Pancreas (tissue), 10 donors: ENCODE data around the gene SMYD3. TPM values are rescaled to one million over a fixed set of nuclear protein-coding genes. Genes with fewer than 3 reads are reported as not detected.

Experiments used
- ATAC-seq, 4 donors: fragments of 200-7000 bp; cut with Tn5 transposase; one replicate each; pipeline versions ENCODE4 v1.8.0 to v1.9.1; 2020; ENCODE audit warnings: mild to moderate bottlenecking in 4 of 4, moderate library complexity in 4 of 4
- DNase-seq, 6 donors: peaks; one replicate each; pipeline ENCODE4 v3.0.0-alpha.2; 2020
- FAIRE-seq: peaks from 2 replicates; lab custom pipeline; 2012; peaks lifted over from hg19 to GRCh38; lab: Jason Lieb, UNC
- H3K27ac ChIP-seq, 4 donors: fragments of 200-600 bp; sonication (generic); 1 replicate in 3 of 4; 2 replicates in 1 of 4; pipeline versions ENCODE4 v1.5.0 to v1.8.0; 2020
- H3K27me3 ChIP-seq, 4 donors: fragments of 200-600 bp; one replicate each; pipeline ENCODE4 v1.8.0; 2021
- H3K36me3 ChIP-seq, 3 donors: fragments of 200-600 bp; sonication (generic) in 1 of 3; one replicate each; pipeline versions ENCODE4 v1.5.0 to v1.8.0; 2020 to 2021
- H3K4me1 ChIP-seq, 3 donors: fragments of 200-600 bp; one replicate each; pipeline ENCODE4 v1.8.0; 2021
- H3K4me3 ChIP-seq, 4 donors: fragments of 200-600 bp; sonication (generic) in 2 of 4; one replicate each; pipeline versions ENCODE4 v1.5.0 to v1.8.0; 2020 to 2021
- H3K9me3 ChIP-seq, 4 donors: fragments of 200-600 bp; one replicate each; pipeline ENCODE4 v1.8.0; 2021
- CTCF ChIP-seq, 4 donors: fragments of 200-600 bp; sonication (generic) in 3 of 4; IDR thresholded peaks; one replicate each; pipeline versions ENCODE4 v1.5.0 to v1.8.0; 2021; ENCODE audit warnings: antibody characterized with exemption in 4 of 4
- WGBS, 2 donors: extraction: QIAGEN DNeasy Blood & Tissue Kit; methylation state at CpG; one replicate each; pipeline ENCODE4 v1.1.7; 2013; 5-methylcytosine and 5-hydroxymethylcytosine counted together
- intact Hi-C, 3 donors: fragments of 100-400 bp; cut with DNase I; formaldehyde crosslinking; loops; one replicate each; pipeline versions ENCODE4 v1.11.1 to v1.14.2; 2022
- polyA plus RNA-seq, 2 donors: library from polyadenylated mRNA; stranded (reverse); fragments of 200-250 nt; gene quantifications; one replicate each; pipeline ENCODE4 v1.2.3, GENCODE V29; 2013
- total RNA-seq, 6 donors: library from RNA; stranded (reverse); fragmentation: NEBNext Ultra II Directional in 4 of 6; extraction: Animal tissue kit (Norgen Biotek cat#: 25700) in 4 of 6; gene quantifications; one replicate each; pipeline versions ENCODE4 v1.2.1 to v1.2.4, GENCODE V29; 2021 to 2023
- donor health status: healthy with polysubstance abuse.
- donor health status: DM: no; HTN: no; CAD: no; lungs with moderate emphysema.
- donor health status: DM: no; HTN: no; CAD: no.
- donor health status: control.
- donor health status: control.
- donor health status: Bipolar disorder and iron deficiency.
- donor health status: DM: yes; HTN: yes; CAD: no.
- donor health status: DM: no; HTN: no; CAD: no.
- donor health status: DM: no; HTN: no; CAD: no.
- donor health status: DM: yes; HTN: yes; CAD: no.

Gene SMYD3
- total and polyA plus RNA-seq, 8 donors, result 4.6 to 10.5 (median 6.7) TPM

- Histone ChIP-seq H3K9me3 (no peaks in the 10 kb centered on the region), H3K4me3 (no peak overlapping the region), H3K27me3 (no peaks in the 10 kb centered on the region), H3K4me1 (no peaks in the 10 kb centered on the region), H3K36me3 (no peaks in the 10 kb centered on the region), H3K27ac (no peak overlapping the region)
- intact Hi-C loops, result no loop called here
- no peak for TF ChIP-seq CTCF (IDR thresholded peaks at IDR 0.05)
- no peak for ATAC-seq
- FAIRE-seq, result no peak
- no peak for DNase-seq
- 91 to 99% methylated on average over 4 of the region's 4 CpGs for WGBS, 2 donors
Observed at GRCh38 chr1:245760301-245760700, 746.8 kb downstream of the SMYD3 start.

GRCh38 chr1:245754463-245754961 lies 752.6 kb downstream of the SMYD3 start:
- Histone ChIP-seq H3K27ac (no peak overlapping the region), H3K36me3 (no peaks in the 10 kb centered on the region), H3K4me1 (no peaks in the 10 kb centered on the region), H3K27me3 (no peaks in the 10 kb centered on the region), H3K9me3 (no peaks in the 10 kb centered on the region), H3K4me3 (no peak overlapping the region)
- FAIRE-seq, result no peak
- TF ChIP-seq CTCF (IDR thresholded peaks at IDR 0.05), result no peak
- no peak for ATAC-seq
- WGBS, 2 donors, result 96% methylated on average over 3 of the region's 3 CpGs
- intact Hi-C loops, result no loop called here
- no peak for DNase-seq

- no peaks in the 10 kb centered on the region for H3K9me3 ChIP-seq
- FAIRE-seq (no peak), ATAC-seq (no peak), DNase-seq (no peak)
- H3K4me3 ChIP-seq, result no peak overlapping the region
- H3K36me3 ChIP-seq, result no peaks in the 10 kb centered on the region
- no peak for TF ChIP-seq CTCF (IDR thresholded peaks at IDR 0.05)
- H3K4me1 ChIP-seq, result no peaks in the 10 kb centered on the region
- H3K27ac ChIP-seq, result no peak overlapping the region
- WGBS, 2 donors, result 94 to 97% methylated on average over 2 of the region's 2 CpGs
- intact Hi-C loops, result no loop called here
- no peaks in the 10 kb centered on the region for H3K27me3 ChIP-seq
Observed at GRCh38 chr1:245753807-245754206, 753.3 kb downstream of the SMYD3 start.

- 84 to 87% methylated on average over 3 of the region's 3 CpGs for WGBS, 2 donors
- DNase-seq (no peak), FAIRE-seq (no peak), ATAC-seq (no peak)
- no peaks in the 10 kb centered on the region for H3K9me3 ChIP-seq
- no peak overlapping the region for H3K27ac ChIP-seq
- H3K4me3 ChIP-seq, result no peak overlapping the region
- H3K27me3 ChIP-seq, result no peaks in the 10 kb centered on the region
- TF ChIP-seq CTCF (IDR thresholded peaks at IDR 0.05), result no peak
- no peaks in the 10 kb centered on the region for H3K4me1 ChIP-seq
- intact Hi-C loops, result no loop called here
- H3K36me3 ChIP-seq, result no peaks in the 10 kb centered on the region
Observed at GRCh38 chr1:245752561-245752960, 754.5 kb downstream of the SMYD3 start.

GRCh38 chr1:245751726-245752470 lies 755.2 kb downstream of the SMYD3 start:
- Histone ChIP-seq H3K27me3 (no peaks in the 10 kb centered on the region), H3K36me3 (no peaks in the 10 kb centered on the region), H3K27ac (no peak overlapping the region), H3K4me3 (no peak overlapping the region), H3K4me1 (no peaks in the 10 kb centered on the region), H3K9me3 (no peaks in the 10 kb centered on the region)
- ATAC-seq (no peak), FAIRE-seq (no peak), DNase-seq (no peak)
- intact Hi-C loops, result no loop called here
- TF ChIP-seq CTCF (IDR thresholded peaks at IDR 0.05), result no peak
- WGBS, 2 donors, result 83 to 84% methylated on average over 12 of the region's 12 CpGs
